Measurements from ENCODE around the gene DKKL1.

DKKL1 gene

DNA sequence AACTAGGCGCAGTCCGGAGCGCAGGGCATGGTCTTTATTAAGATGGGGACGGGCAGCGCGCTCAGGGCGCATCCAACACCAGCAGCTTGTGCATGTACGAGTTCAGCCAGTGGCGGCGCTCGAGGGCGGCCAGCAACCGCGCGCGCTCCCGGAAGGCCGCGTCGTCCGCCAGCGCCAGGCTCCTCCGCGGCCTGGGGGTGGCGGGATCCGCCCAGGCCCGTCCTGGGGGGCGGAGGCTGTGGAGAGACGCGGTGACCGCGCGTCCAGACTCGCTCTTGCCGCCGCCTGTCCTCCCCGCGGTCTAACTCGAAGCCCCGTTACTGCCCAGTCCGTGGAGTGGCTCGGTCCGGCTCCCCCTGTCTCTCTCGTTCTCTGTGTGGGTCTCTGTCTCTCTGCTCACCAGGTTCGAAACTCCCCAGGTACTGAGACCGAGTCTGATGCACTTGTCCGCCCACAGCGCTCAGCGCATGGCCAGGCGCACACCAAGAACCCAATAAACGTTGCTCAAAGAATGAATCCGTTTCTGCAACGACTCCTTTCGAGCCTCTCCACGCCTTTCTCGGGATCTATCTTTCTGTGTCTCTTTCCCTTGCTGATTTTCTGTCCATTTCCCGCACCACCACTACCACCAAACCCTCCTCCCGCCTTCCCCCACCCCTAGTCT is 58.9 kb downstream of the DKKL1 start:
- DNase-seq = no peak

DNA sequence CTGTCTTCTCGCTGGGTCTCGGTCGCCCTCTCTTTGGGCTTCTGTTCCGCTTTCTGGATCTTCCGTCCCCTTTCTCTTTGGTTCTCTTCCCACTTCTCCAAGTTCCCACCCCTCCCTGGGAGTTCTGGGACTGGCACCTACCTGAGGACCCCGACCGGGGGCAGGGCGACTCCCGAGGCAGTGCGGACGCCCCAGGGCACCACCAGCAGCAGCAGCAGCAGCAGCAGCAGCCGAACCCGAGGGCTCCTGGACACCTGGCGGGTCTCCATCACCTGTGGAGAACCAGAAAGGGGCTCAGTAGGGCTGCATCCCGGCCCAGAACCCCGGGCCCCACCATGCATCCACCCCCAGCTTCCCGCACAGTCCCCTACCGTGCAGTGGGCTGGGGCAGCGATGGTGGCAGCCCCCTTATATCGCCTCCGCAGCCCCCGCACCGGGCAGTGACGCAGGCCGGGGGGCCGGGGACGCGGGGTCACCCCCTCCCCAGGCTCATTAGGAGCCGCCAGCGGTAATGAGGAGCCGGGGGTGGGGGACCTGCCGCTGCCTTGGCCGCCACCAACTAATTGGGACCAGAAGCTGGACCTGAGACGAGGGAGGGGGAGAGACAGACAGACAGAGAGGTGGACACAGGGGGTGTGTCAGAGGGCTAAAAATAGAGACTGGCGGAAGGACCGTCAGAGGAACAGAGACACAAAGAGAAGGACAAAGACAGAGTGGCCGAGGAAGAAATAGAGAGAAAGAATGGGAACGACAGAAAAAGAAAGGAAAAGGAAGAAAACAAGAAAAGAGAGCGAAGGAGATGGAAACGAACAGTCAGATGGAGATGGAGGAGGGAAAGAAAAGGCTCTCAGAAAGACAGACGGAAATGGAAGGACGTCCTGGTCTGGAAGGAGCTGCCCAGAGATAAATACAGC is 59.7 kb downstream of the DKKL1 start, which contains the start of gene PTH2:
PTH2 (minus strand) TSS at position 371 of the 914 bp plus-strand sequence; CDS start at position 269, 102 bp downstream.
- no peak for DNase-seq

DNA sequence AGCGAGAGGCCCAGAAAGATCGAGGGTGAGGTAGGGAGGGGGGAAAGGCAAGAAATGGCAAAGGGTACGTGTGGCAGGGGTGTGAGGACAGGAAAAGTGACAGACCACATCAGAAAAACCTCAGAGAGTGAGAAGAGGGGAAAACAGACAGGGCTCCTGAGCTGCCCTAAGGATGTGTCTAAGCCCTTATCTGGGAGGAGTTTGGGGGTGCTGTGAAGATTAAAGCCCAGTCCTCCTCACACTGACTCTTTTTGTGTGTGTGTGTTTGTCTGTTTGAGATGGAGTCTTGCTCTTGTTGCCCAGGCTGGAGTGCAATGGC is 60.3 kb downstream of the DKKL1 start:
- DNase-seq = no peak

Measured in OCI-M1 (cell line).